HG03565 (cell line): ENCODE measurements around the gene TAF11L6.
"Not testable (repeated sequence)": the region's sequence is repeated elsewhere in the genome, so short reads cannot be mapped to it uniquely, and the experiment has no call there.

Experiments used
- ATAC-seq: cut with Tn5 transposase; IDR thresholded peaks from one replicate; pipeline ENCODE4 v1.9.1; 2021; ENCODE audit warnings: mild to moderate bottlenecking, moderate library complexity; ENCODE audit not compliant: unreplicated experiment

TAF11L6 gene

DNA sequence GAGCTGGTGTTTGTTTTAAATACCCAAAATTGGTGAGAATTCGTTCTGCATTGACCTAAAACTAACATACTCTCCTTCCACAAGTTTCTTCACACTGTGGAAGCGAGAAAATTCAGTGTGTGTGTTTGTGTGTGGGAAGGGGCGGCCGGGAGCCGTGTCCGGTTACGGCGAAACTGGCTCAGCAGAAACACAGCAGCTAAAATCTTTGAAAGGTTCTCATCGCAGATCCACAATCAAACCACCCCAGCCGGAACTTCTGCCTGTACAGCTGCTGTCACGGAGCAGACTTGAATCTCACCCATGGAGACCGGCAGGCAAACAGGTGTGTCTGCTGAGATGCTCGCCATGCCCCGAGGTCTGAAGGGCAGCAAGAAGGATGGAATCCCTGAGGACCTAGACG lies at the start of gene TAF11L6:
TSS of gene TAF11L6 (plus strand) at position 301 of the 400 bp plus-strand sequence.
- ATAC-seq: not testable (repeated sequence)

DNA sequence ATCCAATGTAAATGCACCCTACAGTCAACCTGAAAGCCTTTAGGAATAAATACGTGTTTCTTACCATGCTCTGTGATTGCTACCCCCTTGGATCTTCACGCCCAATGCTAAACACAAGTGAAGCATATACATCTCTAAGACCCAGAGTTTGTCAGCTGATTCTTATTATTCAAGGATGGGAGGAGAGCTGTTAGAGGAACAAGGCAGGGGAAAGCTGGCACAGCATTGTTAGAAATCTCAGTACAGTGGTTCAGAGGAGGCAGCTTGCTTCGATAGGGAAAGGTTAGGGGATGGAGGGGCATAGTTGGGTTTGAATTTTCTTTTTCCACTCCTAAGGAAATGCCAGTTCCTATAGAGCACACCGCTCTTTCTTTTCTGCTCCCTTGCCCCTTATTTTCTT lies 47.1 kb upstream of the TAF11L6 start:
- no peak for ATAC-seq

DNA sequence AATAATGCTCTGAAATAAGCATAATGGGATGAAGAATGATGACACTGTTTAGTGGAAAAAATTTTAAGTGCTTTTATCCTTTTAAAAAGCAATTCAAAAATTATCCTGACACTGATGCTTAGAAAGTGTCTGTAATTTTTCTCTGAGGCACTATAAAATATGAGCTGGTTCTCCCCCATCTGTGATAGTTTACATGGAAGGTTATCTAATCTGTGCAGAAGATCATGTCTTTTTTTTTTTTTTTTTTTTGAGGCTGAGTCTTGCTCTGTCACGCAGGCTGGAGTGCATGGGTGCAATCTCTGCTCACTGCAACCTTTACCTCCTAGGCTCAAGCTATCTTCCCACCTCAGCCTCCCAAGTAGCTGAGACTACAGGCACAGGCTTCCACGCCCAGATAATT lies 45.7 kb upstream of the TAF11L6 start:
- no peak for ATAC-seq

DNA sequence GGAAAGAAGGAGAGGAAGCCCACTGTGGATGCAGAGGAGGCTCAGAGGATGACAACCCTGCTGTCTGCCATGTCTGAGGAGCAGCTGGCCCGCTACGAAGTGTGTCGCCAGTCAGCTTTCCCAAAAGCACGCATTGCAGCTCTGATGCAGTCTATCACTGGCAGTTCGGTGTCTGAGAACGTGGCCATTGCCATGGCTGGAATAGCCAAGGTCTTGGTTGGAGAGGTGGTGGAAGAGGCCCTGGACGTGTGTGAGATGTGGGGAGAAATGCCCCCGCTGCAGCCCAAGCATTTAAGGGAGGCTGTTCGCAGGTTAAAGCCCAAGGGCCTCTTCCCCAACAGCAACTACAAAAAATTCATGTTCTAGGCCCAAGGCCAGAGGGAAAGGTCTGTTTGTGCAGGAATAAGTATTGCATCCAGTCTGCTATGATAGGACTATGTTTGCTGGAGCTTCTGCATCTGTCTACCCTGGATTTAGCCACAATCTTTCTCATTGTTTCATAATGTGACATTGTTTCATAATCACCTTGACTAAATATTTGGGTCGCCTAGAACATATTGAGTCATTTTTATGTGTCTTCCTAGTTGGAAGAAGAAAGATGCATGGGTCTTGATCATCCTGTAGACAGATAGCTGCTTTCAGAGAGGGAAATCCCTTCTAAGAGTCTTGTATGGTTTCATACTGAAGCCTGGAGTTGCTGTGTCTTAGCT lies 41.9 kb upstream of the TAF11L6 start:
- ATAC-seq: not testable (repeated sequence)

DNA sequence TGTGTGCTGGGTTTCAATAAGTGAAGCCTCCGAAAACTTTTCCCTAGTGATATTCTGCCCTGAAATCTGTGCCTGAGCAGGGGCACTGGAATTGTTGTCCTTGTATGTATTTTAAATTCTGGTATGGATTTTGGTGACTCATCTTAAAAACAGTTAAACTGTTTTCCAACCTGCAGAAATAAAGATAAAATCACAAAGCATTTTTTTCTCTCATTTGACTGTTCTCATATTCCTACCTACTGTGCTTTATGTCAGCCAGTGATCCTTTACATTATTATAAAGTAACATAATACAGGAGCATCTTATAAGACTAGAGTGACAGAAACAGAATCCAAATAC lies 41.3 kb upstream of the TAF11L6 start:
- no peak for ATAC-seq

GRCh38 chr5:17491257-17491656 lies 37.2 kb upstream of the TAF11L6 start:
- not testable (repeated sequence) for ATAC-seq

DNA sequence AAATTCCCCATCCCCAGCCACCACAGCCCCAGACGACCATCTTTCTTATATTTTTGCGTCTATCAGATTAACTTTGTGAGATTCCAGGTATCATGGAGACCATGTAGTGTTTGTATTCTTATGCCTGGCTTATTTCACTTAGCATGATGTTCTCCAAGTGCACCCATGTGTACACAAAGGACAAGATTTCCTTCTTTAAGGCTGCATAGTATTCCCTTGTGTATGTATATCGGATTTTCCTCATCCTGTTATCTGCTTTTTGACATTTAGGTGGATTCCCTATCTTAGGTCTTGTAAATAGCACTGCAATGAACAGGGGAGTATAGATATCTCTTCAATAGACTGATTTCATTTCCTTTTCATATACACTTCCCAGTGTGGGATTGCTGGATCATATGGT lies 35.7 kb upstream of the TAF11L6 start:
- no peak for ATAC-seq

DNA sequence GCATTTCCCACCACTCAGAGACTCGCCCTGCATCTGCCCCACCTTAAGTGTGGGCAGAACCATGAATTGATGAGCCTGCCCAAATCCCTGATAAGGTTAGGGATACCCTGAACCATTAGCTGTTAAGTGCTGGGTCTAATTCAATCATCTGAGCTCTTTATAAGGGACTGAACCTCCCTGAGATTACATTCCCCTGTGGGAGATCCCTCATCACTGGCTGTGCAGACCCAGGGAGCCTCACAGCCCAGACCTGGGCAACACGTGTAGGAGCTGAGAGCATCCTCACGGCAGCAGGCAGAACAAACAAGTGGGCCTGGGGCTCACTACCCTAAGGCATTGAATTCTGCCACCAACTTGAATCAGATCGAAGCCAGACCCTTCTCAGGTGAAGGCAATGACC lies 31.0 kb upstream of the TAF11L6 start:
- ATAC-seq: no peak

- ATAC-seq: not testable (repeated sequence)
These were observed 30.5 kb upstream of the TAF11L6 start, which contains the start of gene TAF11L2 for GRCh38 chr5:17497931-17498330. Gene TAF11L2 (plus strand): TSS chr5:17498231.

DNA sequence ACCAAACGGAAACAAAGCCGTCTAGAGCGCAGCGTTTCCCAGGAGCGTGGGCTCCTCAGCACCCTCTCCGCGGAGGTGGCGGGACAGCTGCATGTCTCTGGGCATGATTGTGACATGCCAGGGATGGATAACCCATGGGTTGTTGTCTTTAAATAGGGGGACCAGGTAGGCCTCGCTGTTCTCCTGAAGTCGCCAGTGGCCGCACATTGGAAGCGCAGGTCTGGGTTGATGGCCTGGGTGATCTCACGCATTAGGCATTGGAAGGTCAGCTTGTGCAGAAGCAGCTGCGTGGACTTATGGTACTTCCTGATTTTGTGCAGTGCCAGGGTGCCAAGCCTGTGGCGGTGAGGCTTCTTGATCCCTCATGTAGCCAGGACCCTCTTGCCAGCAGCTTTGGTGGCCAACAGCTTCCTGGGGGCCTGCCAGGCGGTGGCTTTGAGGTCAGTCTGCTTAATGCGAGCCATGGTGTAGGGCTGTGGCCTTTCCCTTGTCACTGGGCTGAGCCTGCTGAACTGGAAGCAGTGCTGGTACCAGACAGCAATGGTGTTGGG lies 16.6 kb upstream of the TAF11L6 start:
- ATAC-seq: no peak

- not testable (repeated sequence) for ATAC-seq
These were observed 10.9 kb upstream of the TAF11L6 start for GRCh38 chr5:17517526-17517925.

- not testable (repeated sequence) for ATAC-seq
These were observed 10.4 kb upstream of the TAF11L6 start, which contains the start of gene TAF11L3 for GRCh38 chr5:17518067-17518466. Gene TAF11L3 (plus strand): TSS chr5:17518367.

GRCh38 chr5:17519508-17519907 lies 9.0 kb upstream of the TAF11L6 start:
- not testable (repeated sequence) for ATAC-seq

- ATAC-seq: not testable (repeated sequence)
These were observed 7.0 kb upstream of the TAF11L6 start, which contains the start of gene TAF11L4 for GRCh38 chr5:17521501-17521900. Gene TAF11L4 (plus strand): TSS chr5:17521801.

DNA sequence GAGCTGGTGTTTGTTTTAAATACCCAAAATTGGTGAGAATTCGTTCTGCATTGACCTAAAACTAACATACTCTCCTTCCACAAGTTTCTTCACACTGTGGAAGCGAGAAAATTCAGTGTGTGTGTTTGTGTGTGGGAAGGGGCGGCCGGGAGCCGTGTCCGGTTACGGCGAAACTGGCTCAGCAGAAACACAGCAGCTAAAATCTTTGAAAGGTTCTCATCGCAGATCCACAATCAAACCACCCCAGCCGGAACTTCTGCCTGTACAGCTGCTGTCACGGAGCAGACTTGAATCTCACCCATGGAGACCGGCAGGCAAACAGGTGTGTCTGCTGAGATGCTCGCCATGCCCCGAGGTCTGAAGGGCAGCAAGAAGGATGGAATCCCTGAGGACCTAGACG lies 3.5 kb upstream of the TAF11L6 start, which contains the start of gene TAF11L5:
TSS of gene TAF11L5 (plus strand) at position 301 of the 400 bp plus-strand sequence.
- not testable (repeated sequence) for ATAC-seq

- not testable (repeated sequence) for ATAC-seq
These were observed 2.0 kb upstream of the TAF11L6 start for GRCh38 chr5:17526504-17526903.
